ENCODE measurements around the gene PLEKHA5.
"Not testable (repeated sequence)": the region's sequence is repeated elsewhere in the genome, so short reads cannot be mapped to it uniquely, and the experiment has no call there.

PLEKHA5 gene

GRCh38 chr12:19410211-19410610, 280.7 kb downstream of the PLEKHA5 start:
- DNase-seq (ENCODE audit: low spot score), result no peak

- no peak for DNase-seq (ENCODE audit: low spot score)
These were observed 281.2 kb downstream of the PLEKHA5 start for GRCh38 chr12:19410629-19411185.

DNA sequence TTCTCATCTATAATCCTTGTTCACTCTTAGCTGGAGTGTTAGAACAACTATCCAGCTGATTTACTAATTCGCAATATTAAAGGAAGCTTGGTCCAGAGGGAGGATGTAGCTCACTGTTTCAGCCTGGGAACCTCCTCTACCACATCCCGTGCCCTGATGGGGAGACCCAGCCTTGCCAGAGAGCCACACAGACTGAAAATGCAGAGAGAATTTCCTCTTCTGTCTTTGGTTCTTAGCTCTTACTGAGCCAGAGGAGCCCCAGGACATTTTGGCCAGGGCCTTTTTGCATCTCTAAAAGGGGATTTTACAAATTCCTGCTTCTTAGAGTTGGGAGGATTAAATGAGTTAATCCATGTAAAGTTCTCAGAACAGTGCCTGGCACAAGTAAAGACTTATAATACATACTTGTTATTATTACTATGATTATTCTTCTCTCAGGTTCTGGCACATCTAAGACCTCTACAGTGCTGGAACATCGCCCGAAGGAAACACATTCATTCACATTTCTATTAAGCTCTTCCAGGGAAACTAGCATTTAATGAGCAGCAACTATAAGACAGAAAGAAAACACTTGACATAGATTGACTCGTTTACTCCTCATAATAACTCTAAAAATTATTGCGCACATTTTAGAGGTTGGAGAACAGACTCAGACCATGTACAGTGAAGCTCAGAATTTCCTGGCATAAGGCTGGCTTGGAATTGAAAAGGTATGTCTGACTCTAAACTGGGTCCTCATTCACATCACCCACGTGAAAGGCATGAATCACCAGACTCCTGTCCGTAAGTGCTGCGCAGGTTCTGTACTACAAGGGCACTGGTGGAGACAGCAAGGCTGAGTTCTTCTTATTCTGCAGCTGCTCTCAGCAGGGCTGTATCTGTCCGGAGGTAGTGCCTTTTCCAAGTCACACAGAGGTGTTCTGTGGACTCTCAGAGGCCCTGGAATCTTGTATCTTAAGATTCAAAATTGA, 282.0 kb downstream of the PLEKHA5 start:
- no peak for DNase-seq (ENCODE audit: low spot score)

GRCh38 chr12:19412844-19413243, 283.3 kb downstream of the PLEKHA5 start:
- no peak for DNase-seq (ENCODE audit: low spot score)

DNA sequence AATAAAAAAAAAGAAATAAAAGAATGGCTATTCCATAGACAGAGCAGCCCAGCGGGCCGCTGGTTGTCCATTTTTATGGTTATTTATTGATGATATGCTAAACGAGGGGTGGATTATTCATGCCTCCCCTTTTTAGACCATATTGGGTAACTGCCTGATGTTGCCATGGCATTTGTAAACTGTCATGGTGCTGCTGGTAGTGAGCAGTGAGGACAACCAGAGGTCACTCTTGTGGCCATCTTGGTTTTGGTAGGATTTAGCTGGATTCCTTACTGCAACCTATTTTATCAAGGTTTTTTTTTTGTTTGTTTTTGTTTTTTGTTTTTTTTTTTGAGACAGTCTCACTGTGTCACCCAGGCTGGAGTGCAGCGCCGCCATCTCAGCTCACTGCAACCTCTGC, 284.0 kb downstream of the PLEKHA5 start:
- DNase-seq (ENCODE audit: low spot score), result not testable (repeated sequence)

DNA sequence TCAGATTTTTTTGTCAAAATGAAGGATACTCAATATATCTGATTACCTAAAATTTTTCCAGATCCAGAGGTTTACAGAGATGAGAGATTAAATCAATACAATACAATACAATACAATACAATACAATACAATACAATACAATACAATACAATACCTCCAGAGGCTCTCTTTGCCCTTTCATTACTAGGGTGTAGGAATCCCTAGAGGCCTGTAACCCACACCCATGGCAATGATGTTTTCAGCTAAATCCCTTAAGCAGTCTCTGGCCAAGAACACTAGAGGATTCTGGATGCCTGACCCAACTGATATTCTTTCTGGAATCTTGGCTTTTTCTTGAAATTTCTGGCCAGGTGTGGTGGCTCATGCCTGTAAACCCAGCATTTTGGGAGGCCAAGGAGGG, 286.0 kb downstream of the PLEKHA5 start:
- DNase-seq (ENCODE audit: low spot score), result no peak

DNA sequence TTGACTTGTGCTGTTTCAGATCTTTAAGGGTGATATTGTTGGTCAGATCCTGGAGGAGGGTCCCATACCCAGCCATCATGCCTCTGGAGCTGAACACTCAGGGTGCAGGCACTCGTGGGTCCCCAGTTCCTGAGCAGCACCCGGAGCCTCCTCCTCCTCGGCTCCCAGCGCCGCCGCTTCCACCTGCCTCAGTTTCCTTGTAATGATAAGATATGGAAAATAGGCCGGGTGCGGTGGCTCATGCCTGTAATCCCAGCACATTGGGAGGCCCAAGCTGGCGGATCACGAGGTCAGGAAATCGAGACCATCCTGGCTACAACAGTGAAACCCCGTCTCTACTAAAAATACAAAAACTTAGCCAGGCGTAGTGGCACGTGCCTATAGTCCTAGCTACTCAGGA, 289.6 kb downstream of the PLEKHA5 start:
- no peak for DNase-seq (ENCODE audit: low spot score)

DNA sequence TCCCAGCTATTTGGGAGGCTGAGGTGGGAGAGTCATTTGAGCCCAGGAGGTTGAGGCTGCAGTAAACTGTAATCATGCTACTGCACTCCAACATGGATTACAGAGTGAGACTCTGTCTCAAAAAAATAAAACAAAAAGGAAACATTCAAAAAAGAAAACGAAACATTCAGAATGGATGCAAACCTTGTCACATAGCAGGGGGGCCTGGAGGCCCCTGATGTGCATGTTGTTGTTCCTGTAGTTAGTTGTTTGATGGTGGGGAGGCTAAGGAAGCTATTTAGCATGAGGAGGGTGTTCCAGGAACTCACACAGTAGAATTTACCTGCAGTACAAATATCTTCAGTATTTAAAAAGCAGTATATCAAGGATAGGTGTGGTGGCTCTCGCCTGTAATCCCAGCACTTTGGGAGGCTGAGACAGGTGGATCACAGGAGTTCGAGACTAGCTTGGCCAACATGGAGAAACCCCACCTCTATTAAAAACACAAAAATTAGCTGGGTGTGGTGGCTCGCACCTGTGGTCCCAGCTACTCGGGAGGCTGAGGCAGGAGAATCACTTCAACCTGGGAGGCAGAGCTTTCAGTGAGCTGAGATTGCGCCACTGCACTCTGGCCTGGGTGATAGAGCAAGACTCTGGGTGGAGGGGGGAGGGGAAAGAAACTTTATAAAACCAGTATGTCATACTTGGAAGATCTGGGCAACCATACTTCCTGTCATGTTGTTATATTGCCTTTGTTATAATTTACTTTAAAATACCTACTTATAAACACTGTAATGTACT, 292.2 kb downstream of the PLEKHA5 start:
- no peak for DNase-seq (ENCODE audit: low spot score)

DNA sequence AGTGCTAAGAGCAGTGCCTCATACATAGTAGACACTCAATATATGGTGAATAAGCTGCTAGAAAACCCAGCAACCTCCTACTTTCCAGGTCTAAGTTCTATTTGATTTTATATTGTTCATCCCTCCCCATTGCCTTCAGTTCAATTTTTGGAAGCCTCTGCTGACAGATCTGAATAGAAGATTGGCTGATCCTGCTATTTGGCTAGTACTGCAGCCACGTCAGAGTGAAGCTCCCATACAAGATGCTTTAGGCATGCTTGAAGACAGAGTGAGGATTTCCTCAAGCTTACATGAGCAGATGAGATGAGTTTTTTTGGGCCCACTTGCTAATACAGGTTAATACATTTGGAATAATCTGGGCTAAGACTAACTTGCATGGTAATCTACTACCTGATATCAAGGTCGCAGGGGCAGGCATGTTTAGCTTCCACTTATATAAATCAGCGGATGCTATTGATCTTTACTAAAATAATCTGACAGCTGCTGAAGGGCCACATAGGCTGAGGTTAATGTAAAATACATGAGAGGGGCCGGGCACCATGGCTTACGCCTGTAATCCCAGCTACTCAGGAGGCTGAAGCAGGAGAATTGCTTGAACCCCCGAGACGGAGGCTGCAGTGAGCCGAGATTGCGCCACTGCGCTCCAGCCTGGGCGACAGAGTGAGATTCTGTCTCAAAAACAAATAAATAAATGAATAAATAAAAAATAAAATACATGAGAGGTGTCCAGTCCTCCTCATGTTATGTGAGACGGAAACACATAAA, 293.8 kb downstream of the PLEKHA5 start:
- DNase-seq (ENCODE audit: low spot score), result no peak
